K562 (cell line): Measurements from ENCODE around the gene ADGRD1. TPM values are rescaled to one million over a fixed set of nuclear protein-coding genes. Genes with fewer than 3 reads are reported as not detected.

ENCODE experiments used
- ATAC-seq: fragments of 200-7000 bp; cut with Tn5 transposase; 3 replicates; pipeline ENCODE4 v1.9.1; 2020; ENCODE audit warnings: moderate library complexity
- BruUV-seq: library from RNA; stranded (reverse); fragments of 400-500 nt; replicated peaks from 2 replicates; lab custom pipeline; 2021; lab: Mats Ljungman, UMichigan
- CTCF ChIA-PET: fragments of 300-600 bp; formaldehyde crosslinking; extraction: SDS; loops from one replicate; lab custom pipeline; 2021; ENCODE audit warnings: low intra/inter-chr PET ratio; lab: Yijun Ruan, JAX
- POLR2A ChIA-PET: fragments of 300-600, 350-650 bp; sonication (Branson Sonifier 250); formaldehyde crosslinking; extraction: SDS; loops from one replicate; lab custom pipeline; 2021; ENCODE audit warnings: antibody characterized with exemption, inconsistent platforms; lab: Yijun Ruan, JAX
- DNase-seq, 4 experiments: peaks; one replicate each; pipeline versions ENCODE4 v3.0.0 to v3.0.0-alpha.2; 2011 to 2018; ENCODE audit warnings: low spot score in 3 of 4, mixed read lengths in 3 of 4; ENCODE audit errors: extremely low read depth in 1 of 4
- FAIRE-seq: peaks from 2 replicates; lab custom pipeline; 2011; peaks lifted over from hg19 to GRCh38; lab: Jason Lieb, UNC
- H2AFZ ChIP-seq: 2 replicates; pipeline ENCODE4 v1.6.0; 2011; ENCODE audit warnings: low read depth, low read length, control low read depth, inconsistent platforms
- H3K27ac ChIP-seq: fragments of 200-600 bp; 3 replicates; pipeline ENCODE4 v1.8.0; 2011; ENCODE audit warnings: low read depth, mild to moderate bottlenecking, control low read depth, inconsistent platforms, low read length, moderate library complexity, mixed read lengths; ENCODE audit errors: extremely low read depth
- H3K27me3 ChIP-seq, 2 experiments: fragments of 300-600 bp in 1 of 2; 2 replicates in 1 of 2; 3 replicates in 1 of 2; pipeline versions ENCODE4 v1.6.0 to v1.8.0; 2011; ENCODE audit warnings: inconsistent platforms in 2 of 2, low read length in 2 of 2, mild to moderate bottlenecking in 1 of 2, mixed read lengths in 1 of 2, moderate library complexity in 1 of 2; ENCODE audit not compliant: control insufficient read depth in 2 of 2, insufficient read depth in 2 of 2
- H3K36me3 ChIP-seq: fragments of 300-600 bp; 3 replicates; pipeline ENCODE4 v1.8.0; 2011; ENCODE audit warnings: mild to moderate bottlenecking, low read length, inconsistent platforms; ENCODE audit not compliant: control insufficient read depth, insufficient read depth
- H3K4me1 ChIP-seq, 2 experiments: fragments of 200-600 bp in 1 of 2; replicated peaks in 1 of 2; 2 replicates in 1 of 2; 3 replicates in 1 of 2; pipeline versions ENCODE4 v1.5.1 to v1.8.0; 2011; ENCODE audit warnings: inconsistent platforms in 2 of 2, low read length in 2 of 2, mild to moderate bottlenecking in 1 of 2, mixed read lengths in 1 of 2, moderate library complexity in 1 of 2; ENCODE audit not compliant: control insufficient read depth in 2 of 2, insufficient read depth in 2 of 2
- H3K4me2 ChIP-seq: 2 replicates; pipeline ENCODE4 v1.6.1; 2011; ENCODE audit warnings: low read length, control low read depth, inconsistent platforms, mixed read lengths; ENCODE audit not compliant: insufficient read depth
- H3K4me3 ChIP-seq: fragments of 200-600 bp; sonication (generic), shearing (Covaris generic); 2 replicates; pipeline ENCODE4 v1.5.1; 2016; ENCODE audit warnings: control low read depth, inconsistent platforms
- H3K79me2 ChIP-seq: fragments of 200-600 bp; 3 replicates; pipeline ENCODE4 v1.8.0; 2011; ENCODE audit warnings: low read length, inconsistent platforms; ENCODE audit not compliant: control insufficient read depth, insufficient read depth
- H3K9ac ChIP-seq, 2 experiments: 2 replicates each; pipeline versions ENCODE4 v1.6.0 to v1.6.1; 2011; ENCODE audit warnings: low read depth in 2 of 2, low read length in 2 of 2, control low read depth in 1 of 2, inconsistent platforms in 1 of 2, mild to moderate bottlenecking in 1 of 2, mixed read lengths in 1 of 2; ENCODE audit not compliant: insufficient read depth in 1 of 2
- H3K9me1 ChIP-seq: one replicate; pipeline ENCODE4 v1.6.0; 2011; ENCODE audit warnings: inconsistent platforms, mild to moderate bottlenecking, low read length, moderate library complexity; ENCODE audit not compliant: control insufficient read depth, insufficient read depth
- H3K9me3 ChIP-seq: replicated peaks from 2 replicates; pipeline ENCODE4 v1.5.1; 2011; ENCODE audit warnings: low read depth, low read length, inconsistent platforms; ENCODE audit not compliant: control insufficient read depth, insufficient read depth
- H4K20me1 ChIP-seq: replicated peaks from 2 replicates; pipeline ENCODE4 v1.6.1; 2011; ENCODE audit warnings: low read length, inconsistent platforms, mixed read lengths; ENCODE audit not compliant: control insufficient read depth, insufficient read depth
- ARHGAP35 ChIP-seq: fragments of 450-650 bp; IDR thresholded peaks from 2 replicates; pipeline ENCODE4 v1.6.1; 2018; ENCODE audit not compliant: partially characterized antibody
- CBX8 ChIP-seq: fragments of 200-600 bp; sonication (generic); IDR thresholded peaks from 2 replicates; pipeline ENCODE4 v1.6.1; 2012; ENCODE audit warnings: borderline replicate concordance, mixed run types, low read depth, mild to moderate bottlenecking, moderate library complexity, mixed read lengths, low read length, control low read depth, inconsistent platforms; ENCODE audit not compliant: poor library complexity, severe bottlenecking; ENCODE audit errors: extremely low read depth
- FOXK1 ChIP-seq: sonication (generic); formaldehyde crosslinking; IDR thresholded peaks from 2 replicates; pipeline ENCODE4 v1.8.0; 2022; ENCODE audit warnings: missing genetic modification reagents, mild to moderate bottlenecking, borderline replicate concordance
- GABPB1 ChIP-seq: sonication (generic); formaldehyde crosslinking; IDR thresholded peaks from 2 replicates; pipeline ENCODE4 v1.8.0; 2022; ENCODE audit warnings: mild to moderate bottlenecking, missing genetic modification reagents
- JUND ChIP-seq, 2 experiments: IDR thresholded peaks; 2 replicates in 1 of 2; 3 replicates in 1 of 2; pipeline ENCODE4 v1.6.1; 2011; ENCODE audit warnings: borderline replicate concordance in 2 of 2, low read depth in 2 of 2, low read length in 2 of 2, improper control_type of control experiment in 1 of 2, missing biosample characterization in 1 of 2, missing genetic modification characterization in 1 of 2, missing genetic modification reagents in 1 of 2
- KLF1 ChIP-seq: fragments of 450-650 bp; IDR thresholded peaks from 2 replicates; pipeline ENCODE4 v1.6.1; 2016; ENCODE audit warnings: missing genetic modification characterization, missing compliant biosample characterization
- KLF10 ChIP-seq: fragments of 250-450 bp; sonication (Bioruptor Pico); IDR thresholded peaks from 2 replicates; pipeline ENCODE4 v1.6.1; 2021; ENCODE audit warnings: matching md5 sums
- POLR2G ChIP-seq: fragments of 200-400 bp; formaldehyde crosslinking; IDR thresholded peaks from 2 replicates; pipeline ENCODE4 v1.6.1; 2017; ENCODE audit warnings: low read depth, mild to moderate bottlenecking, antibody characterized with exemption, low read length, moderate library complexity
- POLR3G ChIP-seq: IDR thresholded peaks from 2 replicates; pipeline ENCODE4 v1.6.1; 2011; ENCODE audit not compliant: insufficient read length, insufficient replicate concordance; ENCODE audit errors: extremely low read depth
- SUPT5H ChIP-seq: fragments of 450-650 bp; IDR thresholded peaks from 2 replicates; pipeline ENCODE4 v1.6.1; 2016
- ZKSCAN1 ChIP-seq: fragments of 150-350 bp; IDR thresholded peaks from 2 replicates; pipeline ENCODE4 v1.6.1; 2016; ENCODE audit warnings: low read depth, low read length
- ZNF124 ChIP-seq: sonication (generic); formaldehyde crosslinking; IDR thresholded peaks from 2 replicates; pipeline ENCODE4 v1.8.1; 2022; ENCODE audit warnings: missing genetic modification reagents
- WGBS: fragments of 100-300 bp; shearing (Covaris generic); methylation state at CpG from one replicate; pipeline ENCODE4 v1.1.6; 2016; ENCODE audit warnings: low coverage, mixed read lengths; ENCODE audit not compliant: insufficient coverage; ENCODE audit errors: missing lambda C conversion rate; 5-methylcytosine and 5-hydroxymethylcytosine counted together
- in situ Hi-C: fragments of 300-500 bp; cut with MboI; formaldehyde crosslinking; loops from 4 replicates; pipeline ENCODE4 v1.15.0; 2018; ENCODE audit warnings: inconsistent platforms, mixed read lengths
- intact Hi-C: fragments of 100-400 bp; cut with micrococcal nuclease; formaldehyde crosslinking; loops from 2 replicates; pipeline ENCODE4 v1.14.2; 2022
- polyA plus RNA-seq, 8 experiments: library from polyadenylated mRNA; depleted of rRNA in 4 of 8; stranded (reverse) in 5 of 8; unstranded in 3 of 8; fragments of >200 nt; fragmentation: Nextera tagmentation in 2 of 8; fragmentation: Illumina TruSeq in 1 of 8; extraction: Ambion mirVana in 2 of 8; extraction: Trizol in 1 of 8; gene quantifications; 2 replicates each; pipeline versions ENCODE4 v1.2.1 to v1.2.3, GENCODE V29; 2011 to 2014; ENCODE audit warnings: inconsistent platforms in 1 of 8, missing spikeins in 1 of 8
- total RNA-seq, 7 experiments: library from RNA; depleted of rRNA in 6 of 7; stranded (reverse); fragments of >200 nt in 6 of 7; fragmentation: Illumina TruSeq in 2 of 7; extraction: Trizol in 2 of 7; gene quantifications; 2 replicates each; pipeline versions ENCODE4 v1.2.1 to v1.2.3, GENCODE V29; 2011 to 2021; ENCODE audit warnings: low replicate concordance in 1 of 7
- TF ChIP-seq, protein P1 (sequence below): sonication (generic); formaldehyde crosslinking; IDR thresholded peaks from 2 replicates; pipeline ENCODE4 v1.8.1; 2023; ENCODE audit warnings: mild to moderate bottlenecking, missing genetic modification reagents
- TF ChIP-seq, protein P2 (sequence below): fragments of 150-350 bp; IDR thresholded peaks from 2 replicates; pipeline ENCODE4 v1.6.1; 2014; ENCODE audit warnings: low read depth, mild to moderate bottlenecking, low read length, borderline replicate concordance

Gene ADGRD1
- total and polyA plus RNA-seq, 9 of the 15 experiments (the other 6 are each of a cell fraction or from before 2014, with no cell fraction given): 1.7 to 11.7 (median 3.3) TPM

DNA sequence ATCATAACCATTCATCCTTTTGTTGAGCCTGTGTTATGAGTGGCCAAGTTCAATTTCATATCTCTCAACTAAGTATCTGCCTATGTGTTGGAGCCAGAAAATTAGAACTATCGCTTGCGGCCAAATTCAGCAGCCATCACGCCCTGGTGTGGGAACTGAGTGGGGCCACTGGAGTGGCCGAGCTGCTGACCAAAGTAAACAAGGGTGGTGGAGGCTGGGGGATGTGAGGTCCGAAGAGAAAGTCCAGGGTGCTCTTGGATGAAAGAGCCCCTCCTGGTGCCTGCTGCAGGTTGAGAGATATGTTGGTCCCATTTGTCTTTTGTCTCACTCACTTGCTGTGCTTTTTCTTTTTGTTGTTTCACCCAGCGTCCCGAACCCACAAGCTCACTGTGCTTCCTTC, 14.9 kb downstream of the ADGRD1 start:
- no peaks in the 10 kb centered on the region for H3K36me3 ChIP-seq
- no peak overlapping the region for H2AFZ ChIP-seq
- BruUV-seq: no TSS peak
- POLR2A ChIA-PET: no interaction called here
- H3K4me2 ChIP-seq: no peak overlapping the region
- CTCF ChIA-PET: no interaction called here
- H3K9me1 ChIP-seq: no peaks in the 10 kb centered on the region
- DNase-seq (no peak), FAIRE-seq (no peak), ATAC-seq (no peak)
- WGBS: 17% methylated on average over 7 of the region's 7 CpGs
- peaks cover 3 to 5% of the 10 kb centered on the region in 2 experiments; a peak in 3 of 5 replicates for H3K4me1 ChIP-seq
- H3K27me3 ChIP-seq: peaks cover 25 to 57% of the 10 kb centered on the region in 2 experiments
- no peak overlapping the region for H3K9ac ChIP-seq
- TF ChIP-seq POLR3G: no peak
- TF ChIP-seq ZKSCAN1: no peak
- TF ChIP-seq, protein P1, sequence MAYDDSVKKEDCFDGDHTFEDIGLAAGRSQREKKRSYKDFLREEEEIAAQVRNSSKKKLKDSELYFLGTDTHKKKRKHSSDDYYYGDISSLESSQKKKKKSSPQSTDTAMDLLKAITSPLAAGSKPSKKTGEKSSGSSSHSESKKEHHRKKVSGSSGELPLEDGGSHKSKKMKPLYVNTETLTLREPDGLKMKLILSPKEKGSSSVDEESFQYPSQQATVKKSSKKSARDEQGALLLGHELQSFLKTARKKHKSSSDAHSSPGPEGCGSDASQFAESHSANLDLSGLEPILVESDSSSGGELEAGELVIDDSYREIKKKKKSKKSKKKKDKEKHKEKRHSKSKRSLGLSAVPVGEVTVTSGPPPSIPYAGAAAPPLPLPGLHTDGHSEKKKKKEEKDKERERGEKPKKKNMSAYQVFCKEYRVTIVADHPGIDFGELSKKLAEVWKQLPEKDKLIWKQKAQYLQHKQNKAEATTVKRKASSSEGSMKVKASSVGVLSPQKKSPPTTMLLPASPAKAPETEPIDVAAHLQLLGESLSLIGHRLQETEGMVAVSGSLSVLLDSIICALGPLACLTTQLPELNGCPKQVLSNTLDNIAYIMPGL (CRISPR knock-in tag): no peak
- TF ChIP-seq ZNF124 (CRISPR knock-in tag): no peak
- TF ChIP-seq FOXK1: no peak
- no peak for TF ChIP-seq KLF1
- TF ChIP-seq GABPB1 (CRISPR knock-in tag): no peak
- no peak for TF ChIP-seq SUPT5H
- TF ChIP-seq, protein P2, sequence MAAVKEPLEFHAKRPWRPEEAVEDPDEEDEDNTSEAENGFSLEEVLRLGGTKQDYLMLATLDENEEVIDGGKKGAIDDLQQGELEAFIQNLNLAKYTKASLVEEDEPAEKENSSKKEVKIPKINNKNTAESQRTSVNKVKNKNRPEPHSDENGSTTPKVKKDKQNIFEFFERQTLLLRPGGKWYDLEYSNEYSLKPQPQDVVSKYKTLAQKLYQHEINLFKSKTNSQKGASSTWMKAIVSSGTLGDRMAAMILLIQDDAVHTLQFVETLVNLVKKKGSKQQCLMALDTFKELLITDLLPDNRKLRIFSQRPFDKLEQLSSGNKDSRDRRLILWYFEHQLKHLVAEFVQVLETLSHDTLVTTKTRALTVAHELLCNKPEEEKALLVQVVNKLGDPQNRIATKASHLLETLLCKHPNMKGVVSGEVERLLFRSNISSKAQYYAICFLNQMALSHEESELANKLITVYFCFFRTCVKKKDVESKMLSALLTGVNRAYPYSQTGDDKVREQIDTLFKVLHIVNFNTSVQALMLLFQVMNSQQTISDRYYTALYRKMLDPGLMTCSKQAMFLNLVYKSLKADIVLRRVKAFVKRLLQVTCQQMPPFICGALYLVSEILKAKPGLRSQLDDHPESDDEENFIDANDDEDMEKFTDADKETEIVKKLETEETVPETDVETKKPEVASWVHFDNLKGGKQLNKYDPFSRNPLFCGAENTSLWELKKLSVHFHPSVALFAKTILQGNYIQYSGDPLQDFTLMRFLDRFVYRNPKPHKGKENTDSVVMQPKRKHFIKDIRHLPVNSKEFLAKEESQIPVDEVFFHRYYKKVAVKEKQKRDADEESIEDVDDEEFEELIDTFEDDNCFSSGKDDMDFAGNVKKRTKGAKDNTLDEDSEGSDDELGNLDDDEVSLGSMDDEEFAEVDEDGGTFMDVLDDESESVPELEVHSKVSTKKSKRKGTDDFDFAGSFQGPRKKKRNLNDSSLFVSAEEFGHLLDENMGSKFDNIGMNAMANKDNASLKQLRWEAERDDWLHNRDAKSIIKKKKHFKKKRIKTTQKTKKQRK: no peak
- no peak for TF ChIP-seq ARHGAP35
- TF ChIP-seq POLR2G: no peak
- TF ChIP-seq KLF10 (CRISPR knock-in tag): no peak
- TF ChIP-seq CBX8: no peak
- TF ChIP-seq JUND (IDR thresholded peaks at IDR 0.05; ENCODE audit: borderline replicate concordance, low read depth, low read length): no peak
- no peak for TF ChIP-seq JUND (tag; IDR thresholded peaks at IDR 0.05; ENCODE audit: borderline replicate concordance, low read depth, low read length)
- intact Hi-C loops: no loop called here
- no peaks in the 10 kb centered on the region for H4K20me1 ChIP-seq
- no peaks in the 10 kb centered on the region for H3K79me2 ChIP-seq
- H3K9me3 ChIP-seq: no peaks in the 10 kb centered on the region
- H3K4me3 ChIP-seq: no peak overlapping the region
- in situ Hi-C loops: no loop called here
- no peak overlapping the region for H3K27ac ChIP-seq
